ENCODE data around the gene GART.

DNA sequence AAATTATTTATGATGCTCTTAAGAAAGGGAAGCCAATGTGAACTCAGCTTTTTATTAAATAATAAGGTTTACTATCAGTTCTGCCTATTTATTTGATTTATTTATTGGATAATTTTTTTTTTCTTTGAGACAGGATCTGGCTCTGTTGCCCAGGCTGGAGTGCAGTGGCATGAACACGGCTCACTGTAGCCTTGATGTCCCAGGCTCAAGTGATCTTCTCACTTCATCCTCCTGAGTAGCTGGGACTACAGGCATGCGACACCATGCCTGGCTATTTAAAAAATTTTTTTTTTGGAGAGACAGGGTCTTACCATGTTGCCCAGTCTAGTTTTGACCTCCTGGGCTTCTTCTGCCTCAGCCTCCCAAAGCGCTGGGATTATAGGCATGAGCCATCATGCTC, 29.4 kb downstream of the GART start:
- TF ChIP-seq SMAD1 (IDR thresholded peaks at IDR 0.05; ENCODE audit: low read depth, partially characterized antibody) (no peak), IKZF2 (IDR thresholded peaks at IDR 0.05) (no peak), EZH2 (IDR thresholded peaks at IDR 0.05; ENCODE audit: borderline replicate concordance, control insufficient read depth, low read depth, low read length) (no peak), YY1 (IDR thresholded peaks at IDR 0.05; ENCODE audit: low read depth, low read length) (no peak), SREBF2 (IDR thresholded peaks at IDR 0.05; ENCODE audit: low read length) (no peak), POLR2AphosphoS5 (IDR thresholded peaks at IDR 0.05; ENCODE audit: low read length) (no peak), CBX3 (IDR thresholded peaks at IDR 0.05; ENCODE audit: borderline replicate concordance, low read depth) (no peak), POLR2AphosphoS2 (IDR thresholded peaks at IDR 0.05; ENCODE audit: low read depth, low read length) (no peak), EGR1 (IDR thresholded peaks at IDR 0.05; ENCODE audit: borderline replicate concordance in 1 of 2, low read depth in 2 of 2, low read length in 2 of 2) (no peak)
- TF ChIP-seq, protein P1, sequence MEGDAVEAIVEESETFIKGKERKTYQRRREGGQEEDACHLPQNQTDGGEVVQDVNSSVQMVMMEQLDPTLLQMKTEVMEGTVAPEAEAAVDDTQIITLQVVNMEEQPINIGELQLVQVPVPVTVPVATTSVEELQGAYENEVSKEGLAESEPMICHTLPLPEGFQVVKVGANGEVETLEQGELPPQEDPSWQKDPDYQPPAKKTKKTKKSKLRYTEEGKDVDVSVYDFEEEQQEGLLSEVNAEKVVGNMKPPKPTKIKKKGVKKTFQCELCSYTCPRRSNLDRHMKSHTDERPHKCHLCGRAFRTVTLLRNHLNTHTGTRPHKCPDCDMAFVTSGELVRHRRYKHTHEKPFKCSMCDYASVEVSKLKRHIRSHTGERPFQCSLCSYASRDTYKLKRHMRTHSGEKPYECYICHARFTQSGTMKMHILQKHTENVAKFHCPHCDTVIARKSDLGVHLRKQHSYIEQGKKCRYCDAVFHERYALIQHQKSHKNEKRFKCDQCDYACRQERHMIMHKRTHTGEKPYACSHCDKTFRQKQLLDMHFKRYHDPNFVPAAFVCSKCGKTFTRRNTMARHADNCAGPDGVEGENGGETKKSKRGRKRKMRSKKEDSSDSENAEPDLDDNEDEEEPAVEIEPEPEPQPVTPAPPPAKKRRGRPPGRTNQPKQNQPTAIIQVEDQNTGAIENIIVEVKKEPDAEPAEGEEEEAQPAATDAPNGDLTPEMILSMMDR (IDR thresholded peaks at IDR 0.05 in 2 of 3, conservative IDR thresholded peaks at IDR 0.05 in 1 of 3; ENCODE audit: control insufficient read depth in 2 of 3, extremely low read depth in 1 of 3, insufficient read depth in 1 of 3, low read depth in 3 of 3, low read length in 3 of 3): no peak
- TF ChIP-seq, protein P2, sequence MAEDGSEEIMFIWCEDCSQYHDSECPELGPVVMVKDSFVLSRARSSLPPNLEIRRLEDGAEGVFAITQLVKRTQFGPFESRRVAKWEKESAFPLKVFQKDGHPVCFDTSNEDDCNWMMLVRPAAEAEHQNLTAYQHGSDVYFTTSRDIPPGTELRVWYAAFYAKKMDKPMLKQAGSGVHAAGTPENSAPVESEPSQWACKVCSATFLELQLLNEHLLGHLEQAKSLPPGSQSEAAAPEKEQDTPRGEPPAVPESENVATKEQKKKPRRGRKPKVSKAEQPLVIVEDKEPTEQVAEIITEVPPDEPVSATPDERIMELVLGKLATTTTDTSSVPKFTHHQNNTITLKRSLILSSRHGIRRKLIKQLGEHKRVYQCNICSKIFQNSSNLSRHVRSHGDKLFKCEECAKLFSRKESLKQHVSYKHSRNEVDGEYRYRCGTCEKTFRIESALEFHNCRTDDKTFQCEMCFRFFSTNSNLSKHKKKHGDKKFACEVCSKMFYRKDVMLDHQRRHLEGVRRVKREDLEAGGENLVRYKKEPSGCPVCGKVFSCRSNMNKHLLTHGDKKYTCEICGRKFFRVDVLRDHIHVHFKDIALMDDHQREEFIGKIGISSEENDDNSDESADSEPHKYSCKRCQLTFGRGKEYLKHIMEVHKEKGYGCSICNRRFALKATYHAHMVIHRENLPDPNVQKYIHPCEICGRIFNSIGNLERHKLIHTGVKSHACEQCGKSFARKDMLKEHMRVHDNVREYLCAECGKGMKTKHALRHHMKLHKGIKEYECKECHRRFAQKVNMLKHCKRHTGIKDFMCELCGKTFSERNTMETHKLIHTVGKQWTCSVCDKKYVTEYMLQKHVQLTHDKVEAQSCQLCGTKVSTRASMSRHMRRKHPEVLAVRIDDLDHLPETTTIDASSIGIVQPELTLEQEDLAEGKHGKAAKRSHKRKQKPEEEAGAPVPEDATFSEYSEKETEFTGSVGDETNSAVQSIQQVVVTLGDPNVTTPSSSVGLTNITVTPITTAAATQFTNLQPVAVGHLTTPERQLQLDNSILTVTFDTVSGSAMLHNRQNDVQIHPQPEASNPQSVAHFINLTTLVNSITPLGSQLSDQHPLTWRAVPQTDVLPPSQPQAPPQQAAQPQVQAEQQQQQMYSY (CRISPR knock-in tag; IDR thresholded peaks at IDR 0.05): no peak

All from GM12878 (cell line).